H1 (cell line): ENCODE data around the gene SH2B3. TPM values are rescaled to one million over a fixed set of nuclear protein-coding genes. Genes with fewer than 3 reads are reported as not detected.
"Not testable (repeated sequence)": the region's sequence is repeated elsewhere in the genome, so short reads cannot be mapped to it uniquely, and the experiment has no call there.

ENCODE experiments used
- CTCF ChIA-PET: fragments of 300-600 bp; sonication (Branson Sonifier 250); formaldehyde crosslinking; loops from one replicate; lab custom pipeline; 2021; ENCODE audit not compliant: partially characterized antibody; lab: Charles Lee
- POLR2A ChIA-PET: fragments of 300-600 bp; sonication (Branson Sonifier 250); formaldehyde crosslinking; loops from one replicate; lab custom pipeline; 2021; ENCODE audit warnings: inconsistent platforms; ENCODE audit not compliant: partially characterized antibody; lab: Charles Lee
- DNase-seq, 2 experiments: peaks; one replicate each; pipeline versions ENCODE4 v3.0.0 to v3.0.0-alpha.2; 2010 to 2022; ENCODE audit warnings: low spot score in 2 of 2, low read depth in 1 of 2, mixed read lengths in 1 of 2
- FAIRE-seq: peaks from 2 replicates; lab custom pipeline; 2011; peaks lifted over from hg19 to GRCh38; lab: Jason Lieb, UNC
- H2AFZ ChIP-seq: 2 replicates; pipeline ENCODE4 v1.8.1; 2012; ENCODE audit warnings: low read length, inconsistent platforms
- H2AK5ac ChIP-seq: 2 replicates; pipeline ENCODE4 v1.6.1; 2013; ENCODE audit warnings: low read depth, low read length
- H2BK120ac ChIP-seq: replicated peaks from 2 replicates; pipeline ENCODE3; 2013; ENCODE audit warnings: low read depth, low read length, inconsistent platforms
- H2BK12ac ChIP-seq: 2 replicates; pipeline ENCODE4 v1.6.1; 2013; ENCODE audit warnings: low read depth, low read length
- H2BK15ac ChIP-seq: 2 replicates; pipeline ENCODE4 v1.6.1; 2013; ENCODE audit warnings: low read length
- H2BK20ac ChIP-seq: 2 replicates; pipeline ENCODE4 v1.6.1; 2013; ENCODE audit warnings: low read length
- H2BK5ac ChIP-seq: 2 replicates; pipeline ENCODE4 v1.6.1; 2013; ENCODE audit warnings: low read depth, low read length
- H3K14ac ChIP-seq: 2 replicates; pipeline ENCODE4 v1.6.1; 2013; ENCODE audit warnings: inconsistent platforms; ENCODE audit not compliant: insufficient read length
- H3K18ac ChIP-seq: 2 replicates; pipeline ENCODE4 v1.6.1; 2013; ENCODE audit warnings: low read length; ENCODE audit errors: extremely low read depth
- H3K23ac ChIP-seq: 2 replicates; pipeline ENCODE4 v1.6.1; 2013; ENCODE audit warnings: inconsistent platforms; ENCODE audit not compliant: insufficient read length
- H3K23me2 ChIP-seq: 2 replicates; pipeline ENCODE4 v1.6.1; 2013; ENCODE audit warnings: low read depth, low read length
- H3K27ac ChIP-seq: 2 replicates; pipeline ENCODE4 v1.6.1; 2011; ENCODE audit warnings: low read depth, low read length, inconsistent platforms
- H3K27me3 ChIP-seq, 4 experiments: replicated peaks in 1 of 4; 1 replicate in 1 of 4; 2 replicates in 3 of 4; pipeline versions ENCODE4 v1.6.1 to v1.8.1; 2011 to 2013; ENCODE audit warnings: low read length in 3 of 4, mild to moderate bottlenecking in 3 of 4, inconsistent platforms in 2 of 4, mixed read lengths in 2 of 4, moderate library complexity in 1 of 4; ENCODE audit not compliant: control insufficient read depth in 3 of 4, insufficient read depth in 3 of 4; ENCODE audit errors: extremely low read depth in 1 of 4
- H3K36me3 ChIP-seq, 4 experiments: 2 replicates each; pipeline versions ENCODE4 v1.6.1 to v1.8.1; 2011 to 2013; ENCODE audit warnings: mild to moderate bottlenecking in 4 of 4, low read length in 3 of 4, moderate library complexity in 2 of 4, control low read depth in 1 of 4, inconsistent platforms in 1 of 4; ENCODE audit not compliant: insufficient read depth in 4 of 4, control insufficient read depth in 2 of 4
- H3K4ac ChIP-seq: replicated peaks from 2 replicates; pipeline ENCODE3; 2013; ENCODE audit warnings: low read length, low read depth, mixed read lengths, inconsistent platforms; ENCODE audit not compliant: insufficient read length
- H3K4me1 ChIP-seq, 4 experiments: replicated peaks in 1 of 4; 1 replicate in 1 of 4; 2 replicates in 3 of 4; pipeline versions ENCODE4 v1.6.1 to v1.8.1; 2011 to 2013; ENCODE audit warnings: low read length in 3 of 4, inconsistent platforms in 2 of 4, mixed read lengths in 1 of 4; ENCODE audit not compliant: insufficient read depth in 4 of 4, control insufficient read depth in 3 of 4
- H3K4me2 ChIP-seq, 2 experiments: 2 replicates each; pipeline versions ENCODE4 v1.6.1 to v1.8.1; 2011 to 2013; ENCODE audit warnings: low read depth in 2 of 2, low read length in 2 of 2, control low read depth in 1 of 2, inconsistent platforms in 1 of 2, mild to moderate bottlenecking in 1 of 2; ENCODE audit not compliant: insufficient read depth in 1 of 2
- H3K4me3 ChIP-seq, 4 experiments: fragments of 200-600, 300-600 bp in 1 of 4; sonication (generic), shearing (Covaris generic), sonication (Bioruptor Twin) in 1 of 4; 2 replicates each; pipeline versions ENCODE4 v1.5.1 to v1.8.1; 2011 to 2016; ENCODE audit warnings: low read length in 4 of 4, low read depth in 3 of 4, control low read depth in 2 of 4, inconsistent platforms in 2 of 4, mild to moderate bottlenecking in 2 of 4, mixed read lengths in 1 of 4, moderate library complexity in 1 of 4; ENCODE audit not compliant: insufficient read depth in 2 of 4; ENCODE audit errors: extremely low read depth in 1 of 4
- H3K56ac ChIP-seq: replicated peaks from 2 replicates; pipeline ENCODE3; 2013; ENCODE audit warnings: low read depth, mild to moderate bottlenecking, mixed read lengths, low read length, inconsistent platforms; ENCODE audit not compliant: insufficient read length
- H3K79me1 ChIP-seq: 2 replicates; pipeline ENCODE4 v1.6.1; 2013; ENCODE audit warnings: low read depth, low read length, control low read depth
- H3K79me2 ChIP-seq, 2 experiments: 2 replicates each; pipeline versions ENCODE4 v1.6.1 to v1.8.1; 2012 to 2013; ENCODE audit warnings: low read length in 2 of 2, mild to moderate bottlenecking in 2 of 2, inconsistent platforms in 1 of 2; ENCODE audit not compliant: insufficient read depth in 2 of 2, control insufficient read depth in 1 of 2
- H3K9ac ChIP-seq, 4 experiments: replicated peaks in 1 of 4; 1 replicate in 1 of 4; 2 replicates in 3 of 4; pipeline versions ENCODE4 v1.6.1 to v1.8.1; 2011 to 2013; ENCODE audit warnings: low read depth in 3 of 4, low read length in 3 of 4, control low read depth in 2 of 4, mild to moderate bottlenecking in 2 of 4, moderate library complexity in 2 of 4, inconsistent platforms in 1 of 4; ENCODE audit errors: extremely low read depth in 1 of 4
- H3K9me3 ChIP-seq, 2 experiments: 2 replicates each; pipeline versions ENCODE4 v1.6.1 to v1.8.1; 2012 to 2013; ENCODE audit warnings: mild to moderate bottlenecking in 2 of 2, moderate library complexity in 2 of 2, control low read depth in 1 of 2, inconsistent platforms in 1 of 2, low read depth in 1 of 2, low read length in 1 of 2, mixed read lengths in 1 of 2; ENCODE audit not compliant: insufficient read depth in 2 of 2
- H4K20me1 ChIP-seq, 2 experiments: replicated peaks in 1 of 2; 2 replicates each; pipeline versions ENCODE3 to v1.8.1; 2011 to 2013; ENCODE audit warnings: inconsistent platforms in 2 of 2, low read length in 2 of 2, mild to moderate bottlenecking in 1 of 2; ENCODE audit not compliant: insufficient read depth in 2 of 2, control insufficient read depth in 1 of 2
- H4K5ac ChIP-seq: 2 replicates; pipeline ENCODE4 v1.6.1; 2013; ENCODE audit warnings: low read length, low read depth, mixed read lengths, inconsistent platforms; ENCODE audit not compliant: insufficient read length
- H4K8ac ChIP-seq: 2 replicates; pipeline ENCODE4 v1.8.0; 2013; ENCODE audit warnings: mild to moderate bottlenecking, moderate library complexity, low read length, inconsistent platforms; ENCODE audit not compliant: insufficient read depth; ENCODE audit errors: extremely low read depth
- H4K91ac ChIP-seq: replicated peaks from 2 replicates; pipeline ENCODE3; 2013; ENCODE audit warnings: low read length, mixed read lengths, inconsistent platforms; ENCODE audit not compliant: insufficient read length
- WGBS, 2 experiments: shearing (Covaris generic) in 1 of 2; methylation state at CpG; one replicate each; pipeline versions ENCODE4 v1.1.6 to v1.1.7; 2013 to 2015; ENCODE audit warnings: low lambda C conversion rate in 2 of 2, mixed read lengths in 2 of 2, inconsistent platforms in 1 of 2, low coverage in 1 of 2, missing lambda C conversion rate in 1 of 2; ENCODE audit not compliant: insufficient replicate concordance in 2 of 2, insufficient coverage in 1 of 2, insufficient read length in 1 of 2; ENCODE audit errors: extremely low coverage in 1 of 2, missing lambda C conversion rate in 1 of 2; 5-methylcytosine and 5-hydroxymethylcytosine counted together
- polyA plus RNA-seq, 7 experiments: library from polyadenylated mRNA; depleted of rRNA in 3 of 7; stranded (reverse) in 5 of 7; unstranded in 2 of 7; fragments of >200 nt in 5 of 7; fragments of 200-250 nt in 2 of 7; gene quantifications; 1 replicate in 5 of 7; 2 replicates in 1 of 7; 4 replicates in 1 of 7; pipeline versions ENCODE4 v1.2.1 to v1.2.3, GENCODE V29; 2011 to 2013; ENCODE audit warnings: missing spikeins in 2 of 7, mixed read lengths in 2 of 7
- total RNA-seq: library from RNA; stranded (reverse); fragmentation: NEBNext Ultra II Directional; extraction: Animal tissue kit (Norgen Biotek cat#: 25700); gene quantifications from 2 replicates; pipeline ENCODE4 v1.2.1, GENCODE V29; 2021

SH2B3 gene
- total and polyA plus RNA-seq, 2 of the 8 experiments (the other 6 are each of a cell fraction or from before 2014, with no cell fraction given), result 20.8 to 34.1 TPM

DNA sequence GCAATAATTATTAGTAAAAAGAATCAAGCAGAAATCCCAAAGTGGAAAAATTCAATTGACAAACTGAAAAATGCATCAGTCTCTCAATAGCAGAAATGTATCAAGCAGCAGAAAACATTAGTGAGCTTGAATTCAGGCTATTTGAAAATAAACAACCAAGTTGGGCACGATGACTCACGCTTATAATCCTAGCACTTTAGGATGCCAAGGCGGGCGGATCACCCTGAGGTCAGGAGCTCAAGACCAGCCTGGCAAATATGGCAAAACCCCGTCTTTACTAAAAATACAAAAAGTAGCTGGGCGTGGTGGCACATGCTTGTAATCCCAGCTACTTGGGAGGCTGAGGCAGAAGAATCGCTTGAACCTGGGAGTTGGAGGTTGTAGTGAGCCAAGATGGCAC, 87.3 kb downstream of the SH2B3 start:
- H2BK20ac ChIP-seq, H4K20me1 ChIP-seq, H3K14ac ChIP-seq, H3K79me1 ChIP-seq, H3K27ac ChIP-seq, H3K56ac ChIP-seq, DNase-seq, H2AK5ac ChIP-seq, H4K91ac ChIP-seq, H2BK5ac ChIP-seq, H2BK12ac ChIP-seq, H3K23ac ChIP-seq, H3K27me3 ChIP-seq, POLR2A ChIA-PET, H4K8ac ChIP-seq, H4K5ac ChIP-seq, FAIRE-seq, H3K79me2 ChIP-seq, H3K9ac ChIP-seq, H3K4me2 ChIP-seq, H2BK15ac ChIP-seq, H3K4me3 ChIP-seq, H3K4ac ChIP-seq, H3K9me3 ChIP-seq, H3K18ac ChIP-seq, H3K23me2 ChIP-seq, H2AFZ ChIP-seq, H2BK120ac ChIP-seq, H3K4me1 ChIP-seq: not testable (repeated sequence)
- CTCF ChIA-PET, result interaction anchor here (0.8 kb wide), 1 partner anchor 12 kb away, joined by 3 read pairs; no protein-coding TSS in a partner anchor
- 92% methylated on average over 7 of the region's 7 CpGs; no CpG with 5 or more reads in 1 of the 2 experiments for WGBS, 2 experiments
- peaks cover 8 to 22% (median 16%) of the 10 kb centered on the region in 4 experiments; a peak in 7 of 8 replicates for H3K36me3 ChIP-seq
